ENCODE measurements around the gene LPCAT1.

LPCAT1 gene

DNA sequence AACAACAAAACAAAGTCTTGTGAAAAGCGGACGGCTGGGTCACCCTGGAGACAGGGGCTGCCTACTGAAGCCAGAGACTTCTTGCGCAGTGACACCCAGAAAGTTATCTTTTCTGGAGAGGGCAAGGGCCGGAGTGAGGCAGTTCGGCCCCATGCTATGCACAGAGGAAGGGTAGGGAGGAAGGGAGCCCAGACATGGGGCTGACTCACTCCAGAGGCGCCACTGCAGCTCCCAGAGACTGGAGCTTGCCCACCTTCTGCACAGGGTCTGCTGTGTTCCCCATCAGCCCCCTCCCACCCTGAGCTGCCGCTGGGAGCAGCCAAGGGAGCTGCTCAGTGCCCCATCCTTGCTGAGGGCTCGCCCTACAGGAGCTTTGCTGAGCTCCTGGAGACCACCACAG is 91.9 kb downstream of the LPCAT1 start:
- H3K4me1 ChIP-seq: no peaks in the 10 kb centered on the region
- TF ChIP-seq, protein P1, sequence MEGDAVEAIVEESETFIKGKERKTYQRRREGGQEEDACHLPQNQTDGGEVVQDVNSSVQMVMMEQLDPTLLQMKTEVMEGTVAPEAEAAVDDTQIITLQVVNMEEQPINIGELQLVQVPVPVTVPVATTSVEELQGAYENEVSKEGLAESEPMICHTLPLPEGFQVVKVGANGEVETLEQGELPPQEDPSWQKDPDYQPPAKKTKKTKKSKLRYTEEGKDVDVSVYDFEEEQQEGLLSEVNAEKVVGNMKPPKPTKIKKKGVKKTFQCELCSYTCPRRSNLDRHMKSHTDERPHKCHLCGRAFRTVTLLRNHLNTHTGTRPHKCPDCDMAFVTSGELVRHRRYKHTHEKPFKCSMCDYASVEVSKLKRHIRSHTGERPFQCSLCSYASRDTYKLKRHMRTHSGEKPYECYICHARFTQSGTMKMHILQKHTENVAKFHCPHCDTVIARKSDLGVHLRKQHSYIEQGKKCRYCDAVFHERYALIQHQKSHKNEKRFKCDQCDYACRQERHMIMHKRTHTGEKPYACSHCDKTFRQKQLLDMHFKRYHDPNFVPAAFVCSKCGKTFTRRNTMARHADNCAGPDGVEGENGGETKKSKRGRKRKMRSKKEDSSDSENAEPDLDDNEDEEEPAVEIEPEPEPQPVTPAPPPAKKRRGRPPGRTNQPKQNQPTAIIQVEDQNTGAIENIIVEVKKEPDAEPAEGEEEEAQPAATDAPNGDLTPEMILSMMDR (IDR thresholded peaks at IDR 0.05; ENCODE audit: low read depth, low read length): no peak
- peaks cover 3% of the 10 kb centered on the region; the same call in 1 of the 2 replicates for H3K27me3 ChIP-seq
- DNase-seq: no peak
- no peaks in the 10 kb centered on the region for H3K36me3 ChIP-seq
- no peak overlapping the region for H3K4me3 ChIP-seq (ENCODE audit: low read depth, low read length)
- H3K9me3 ChIP-seq: no peaks in the 10 kb centered on the region

DNA sequence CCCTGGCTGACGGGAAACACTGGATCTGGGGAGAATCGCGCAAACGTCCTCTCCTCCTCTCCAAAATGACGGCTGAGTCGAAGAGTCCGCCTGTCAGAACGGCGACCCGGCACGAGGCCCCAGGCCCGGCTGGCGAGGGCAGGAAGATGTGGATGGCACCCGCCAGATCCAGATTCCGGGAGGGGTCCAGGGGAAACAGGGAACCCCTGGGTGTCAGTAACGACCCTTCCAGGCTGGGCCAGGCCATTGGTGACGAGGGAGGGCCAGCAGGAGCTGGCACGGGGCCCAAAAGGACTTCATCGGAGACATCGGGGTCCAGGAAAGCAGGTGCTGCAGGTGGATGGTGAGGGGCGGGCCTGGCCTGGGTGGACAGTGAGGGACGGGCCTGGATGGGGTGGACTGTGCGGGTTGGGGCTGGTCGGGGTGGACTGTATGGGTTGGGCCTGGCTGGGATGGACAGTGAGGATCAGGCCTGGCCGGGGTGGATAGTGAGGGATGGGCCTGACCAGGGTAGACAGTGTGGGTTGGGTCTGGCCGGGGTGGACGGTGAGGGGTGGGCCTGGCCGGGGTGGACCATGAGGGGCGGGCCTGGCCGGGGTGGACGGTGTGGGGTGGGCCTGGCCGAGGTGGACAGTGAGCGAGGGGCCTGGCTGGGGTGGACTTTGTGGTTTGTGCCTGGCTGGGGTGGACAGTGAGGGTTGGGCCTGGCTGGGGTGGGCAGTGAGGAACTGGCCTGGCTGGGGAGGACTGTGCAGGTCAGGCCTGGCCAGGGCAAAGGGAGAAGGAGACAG is 92.5 kb downstream of the LPCAT1 start:
- peaks cover 3% of the 10 kb centered on the region; the same call in 1 of the 2 replicates for H3K27me3 ChIP-seq
- no peaks in the 10 kb centered on the region for H3K9me3 ChIP-seq

DNA sequence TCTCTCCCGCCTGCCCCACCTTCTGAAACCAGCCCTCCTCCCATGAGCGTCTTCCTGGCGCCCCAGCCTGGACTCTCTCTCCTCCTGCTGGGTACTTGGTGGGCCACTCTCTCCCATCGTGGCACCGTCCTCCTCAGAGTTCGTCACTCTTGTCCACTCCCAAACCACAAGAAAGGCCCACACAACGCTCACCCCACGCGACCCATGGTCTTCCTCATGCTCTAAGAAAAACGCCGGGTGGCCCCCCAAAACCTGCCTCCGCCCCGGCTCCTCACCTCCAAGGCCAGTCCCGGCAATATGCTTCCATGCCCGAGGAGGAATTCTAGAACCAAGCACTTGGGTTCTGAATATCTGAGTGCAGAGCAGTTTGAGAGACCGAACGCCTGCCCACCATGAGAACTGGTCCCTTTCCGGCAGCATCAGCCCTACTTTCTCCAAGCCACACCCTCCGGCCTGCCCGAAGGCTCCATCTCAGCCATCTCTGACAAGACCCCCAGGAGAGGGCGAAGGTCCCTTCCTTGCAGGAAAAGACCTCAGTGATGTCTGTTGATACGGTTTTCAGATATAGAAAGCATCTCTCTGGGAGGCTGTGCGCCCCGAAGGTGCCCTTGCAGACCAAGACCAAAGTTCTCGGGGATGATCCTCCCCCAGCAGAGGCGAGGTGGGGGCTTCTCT is 93.5 kb downstream of the LPCAT1 start:
- TF ChIP-seq, protein P1 (IDR thresholded peaks at IDR 0.05; ENCODE audit: low read depth, low read length): no peak
- Histone ChIP-seq H3K27me3 (peaks cover 3% of the 10 kb centered on the region; the same call in 1 of the 2 replicates), H3K4me1 (no peaks in the 10 kb centered on the region), H3K9me3 (no peaks in the 10 kb centered on the region), H3K36me3 (no peaks in the 10 kb centered on the region), H3K4me3 (ENCODE audit: low read depth, low read length) (no peak overlapping the region)
- DNase-seq: no peak

More for the DNA sequence above, 92.5 kb downstream of the LPCAT1 start:
- TF ChIP-seq, protein P1 (IDR thresholded peaks at IDR 0.05; ENCODE audit: low read depth, low read length): no peak
- no peak overlapping the region for H3K4me3 ChIP-seq (ENCODE audit: low read depth, low read length)
- H3K4me1 ChIP-seq: no peaks in the 10 kb centered on the region
- H3K36me3 ChIP-seq: no peaks in the 10 kb centered on the region
- DNase-seq: no peak

DNA sequence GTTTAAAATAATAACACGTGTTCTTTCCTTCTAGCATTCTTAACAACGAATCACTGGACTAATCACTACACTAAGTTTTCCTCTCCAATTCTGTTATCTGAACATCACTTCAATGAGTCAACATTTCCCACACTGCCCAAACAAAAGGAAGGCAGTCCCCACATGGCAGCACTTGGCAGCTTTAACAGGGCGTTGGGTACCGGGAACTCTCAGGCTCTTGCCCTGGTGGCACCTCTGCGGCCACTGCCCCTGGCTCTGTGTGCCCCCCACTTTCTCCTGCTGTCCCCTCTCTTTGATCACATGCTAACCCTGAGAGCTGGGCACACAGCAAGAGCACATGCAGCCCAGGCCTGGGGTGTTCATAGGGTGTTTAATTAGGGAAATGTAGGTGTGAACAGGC is 94.3 kb downstream of the LPCAT1 start:
- Histone ChIP-seq H3K36me3 (no peaks in the 10 kb centered on the region), H3K4me3 (ENCODE audit: low read depth, low read length) (no peak overlapping the region), H3K4me1 (no peaks in the 10 kb centered on the region), H3K27me3 (peaks cover 7% of the 10 kb centered on the region; the same call in 1 of the 2 replicates), H3K9me3 (no peaks in the 10 kb centered on the region)
- no peak for DNase-seq
- TF ChIP-seq, protein P1 (IDR thresholded peaks at IDR 0.05; ENCODE audit: low read depth, low read length): no peak

DNA sequence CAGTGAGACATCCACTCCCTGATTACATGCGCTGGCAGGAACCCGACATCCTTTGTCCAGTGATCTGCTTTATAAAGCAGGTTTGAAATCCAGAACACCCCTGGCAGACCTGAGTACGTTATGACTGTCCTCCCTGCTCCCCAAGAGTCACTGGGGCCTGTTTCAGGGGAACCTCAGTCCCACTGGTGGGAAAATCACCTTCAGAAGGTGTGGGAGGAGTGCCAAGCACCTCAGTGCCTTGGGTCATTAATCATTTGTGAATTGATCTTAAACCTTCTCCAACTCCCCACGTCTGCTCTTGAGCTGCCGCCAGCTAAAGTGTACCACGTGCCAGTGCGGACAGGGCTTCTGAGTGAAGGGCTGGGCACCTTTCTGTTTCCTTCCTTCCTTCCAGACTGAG is 94.7 kb downstream of the LPCAT1 start:
- H3K4me3 ChIP-seq (ENCODE audit: low read depth, low read length): no peak overlapping the region
- DNase-seq: no peak
- H3K36me3 ChIP-seq: no peaks in the 10 kb centered on the region
- H3K9me3 ChIP-seq: no peaks in the 10 kb centered on the region
- TF ChIP-seq, protein P1 (IDR thresholded peaks at IDR 0.05; ENCODE audit: low read depth, low read length): no peak
- peaks cover 7% of the 10 kb centered on the region; the same call in 1 of the 2 replicates for H3K27me3 ChIP-seq
- no peaks in the 10 kb centered on the region for H3K4me1 ChIP-seq

DNA sequence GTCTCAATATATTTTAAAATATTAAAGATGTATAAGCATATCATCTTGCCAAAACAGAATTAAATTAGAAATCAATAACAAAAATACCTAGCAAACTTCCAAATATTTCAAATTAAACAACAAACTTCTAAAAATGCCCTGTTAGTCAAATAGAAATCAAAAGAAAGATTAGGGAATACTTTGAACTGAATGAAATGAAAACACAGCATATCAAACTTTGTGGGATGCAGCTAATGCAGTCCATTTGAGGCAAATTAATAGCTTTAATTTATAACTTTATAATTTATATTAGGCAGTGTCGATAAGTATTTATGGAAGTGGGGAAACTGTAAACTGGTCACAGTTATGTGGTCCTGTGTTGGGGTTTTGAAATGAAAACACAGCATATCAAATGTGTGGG is 95.7 kb downstream of the LPCAT1 start:
- DNase-seq: no peak
- peaks cover 7% of the 10 kb centered on the region; the same call in 1 of the 2 replicates for H3K27me3 ChIP-seq
- no peaks in the 10 kb centered on the region for H3K9me3 ChIP-seq
- H3K4me1 ChIP-seq: no peaks in the 10 kb centered on the region
- no peak overlapping the region for H3K4me3 ChIP-seq (ENCODE audit: low read depth, low read length)
- TF ChIP-seq, protein P1 (IDR thresholded peaks at IDR 0.05; ENCODE audit: low read depth, low read length): no peak
- H3K36me3 ChIP-seq: no peaks in the 10 kb centered on the region

Data from BE2C (cell line).